ENCODE measurements around the gene PDPN.
"Not testable (repeated sequence)": the region's sequence is repeated elsewhere in the genome, so short reads cannot be mapped to it uniquely, and the experiment has no call there.

The PDPN gene, protein sequence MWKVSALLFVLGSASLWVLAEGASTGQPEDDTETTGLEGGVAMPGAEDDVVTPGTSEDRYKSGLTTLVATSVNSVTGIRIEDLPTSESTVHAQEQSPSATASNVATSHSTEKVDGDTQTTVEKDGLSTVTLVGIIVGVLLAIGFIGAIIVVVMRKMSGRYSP
- 0 to 0.04 (median 0) reads per million in 3 experiments for total RNA-seq

DNA sequence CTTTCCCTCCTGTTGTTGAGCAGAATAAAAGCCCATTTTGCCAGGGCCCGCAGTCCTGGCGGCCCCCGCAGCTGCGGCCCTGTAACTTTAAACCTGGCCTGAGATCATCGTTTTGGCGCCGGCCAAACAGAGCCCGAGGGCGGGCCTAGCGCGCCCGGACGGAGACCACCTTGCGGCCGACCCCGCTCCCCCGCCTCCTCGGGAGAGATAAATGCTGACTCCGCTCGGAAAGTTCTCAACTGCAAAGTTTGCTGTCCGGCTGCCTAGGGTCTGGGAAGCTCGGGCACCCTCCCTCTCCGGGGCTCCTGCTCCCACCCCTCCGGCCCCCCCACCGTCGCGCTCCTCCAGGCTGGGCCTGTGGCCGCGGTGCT, at the start of gene PDPN:
TSS of gene PDPN (plus strand) at position 238 of the 371 bp plus-strand sequence. CDS start 202 bp downstream, outside the sequence.
- DNase-seq: no peak

DNA sequence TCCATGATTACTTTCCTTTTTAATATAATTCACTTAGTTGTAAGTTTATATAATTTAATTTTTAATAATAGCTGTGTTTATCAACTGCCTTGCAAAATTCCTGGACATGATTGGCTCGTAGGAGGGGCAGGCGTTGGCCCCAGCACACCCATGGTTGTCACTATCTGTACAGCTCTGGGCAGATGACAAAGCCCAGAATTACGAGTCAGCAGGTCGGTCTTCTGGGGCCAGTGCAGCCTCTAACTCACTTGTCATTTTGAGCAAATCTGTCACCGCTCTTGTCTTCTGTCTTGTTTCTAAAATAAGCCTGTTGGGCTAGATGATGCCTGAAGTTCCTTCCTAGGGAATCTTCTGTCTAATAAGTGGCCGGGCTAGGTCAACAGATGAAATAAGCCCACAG, 48.4 kb upstream of the PDPN start:
- no peak for DNase-seq

DNA sequence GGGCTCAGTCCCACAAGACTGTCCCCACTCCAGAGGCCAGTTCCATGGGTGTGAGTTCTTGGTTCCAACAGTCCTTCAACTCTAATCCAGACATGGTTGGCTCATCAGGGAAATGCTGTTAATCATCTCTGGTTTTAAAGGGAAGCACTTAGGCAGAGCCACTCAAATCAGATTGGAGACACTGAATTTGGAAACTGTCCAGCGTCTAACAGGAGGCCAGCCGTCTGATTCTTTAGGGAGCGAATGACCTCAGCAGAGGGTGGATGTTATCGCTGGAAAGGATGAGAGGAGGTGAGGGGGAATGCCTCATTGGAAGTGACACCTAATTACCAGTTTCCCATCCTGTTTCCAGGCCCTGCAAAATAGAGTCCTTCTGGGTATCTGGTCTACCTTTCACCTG, 47.1 kb upstream of the PDPN start:
- no peak for DNase-seq

DNA sequence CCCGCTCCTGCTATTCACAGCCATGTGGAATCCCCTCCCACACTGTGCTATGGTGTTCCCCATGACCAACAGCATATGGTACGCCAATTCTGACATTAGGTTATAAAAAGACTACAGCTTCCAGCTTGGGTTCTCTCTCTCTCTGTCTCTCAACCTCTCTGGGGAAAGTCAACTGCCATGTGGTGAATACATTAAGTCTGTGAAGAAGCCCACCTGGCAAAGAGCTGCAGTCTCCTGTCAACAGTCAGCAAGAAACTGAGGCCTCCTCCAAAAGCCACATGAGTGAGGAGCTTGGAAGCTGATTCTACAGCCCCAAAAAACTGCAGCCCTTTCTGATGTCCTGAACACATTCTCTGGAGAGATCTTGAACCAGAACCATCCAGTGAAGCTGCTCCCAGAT, 44.8 kb upstream of the PDPN start:
- no peak for DNase-seq

DNA sequence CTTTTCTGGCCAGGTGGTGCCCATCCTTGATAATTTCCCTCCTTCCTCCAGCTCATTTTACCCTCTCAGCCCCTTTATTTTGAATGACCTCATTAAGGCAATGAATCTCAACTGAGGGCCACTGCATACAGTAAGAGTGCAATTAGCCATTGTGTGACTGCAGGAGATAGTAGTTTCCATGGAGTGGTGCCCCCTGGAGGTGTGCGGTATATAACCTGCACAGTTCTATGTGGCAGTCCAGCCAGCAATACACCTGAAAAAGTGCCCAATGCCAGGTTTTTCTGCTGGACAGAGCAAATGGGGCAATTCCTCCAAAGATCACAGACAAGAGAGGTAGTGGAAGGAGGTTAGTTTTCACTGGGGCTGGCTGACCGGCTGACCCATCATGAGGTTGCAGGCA, 43.9 kb upstream of the PDPN start:
- DNase-seq: no peak

DNA sequence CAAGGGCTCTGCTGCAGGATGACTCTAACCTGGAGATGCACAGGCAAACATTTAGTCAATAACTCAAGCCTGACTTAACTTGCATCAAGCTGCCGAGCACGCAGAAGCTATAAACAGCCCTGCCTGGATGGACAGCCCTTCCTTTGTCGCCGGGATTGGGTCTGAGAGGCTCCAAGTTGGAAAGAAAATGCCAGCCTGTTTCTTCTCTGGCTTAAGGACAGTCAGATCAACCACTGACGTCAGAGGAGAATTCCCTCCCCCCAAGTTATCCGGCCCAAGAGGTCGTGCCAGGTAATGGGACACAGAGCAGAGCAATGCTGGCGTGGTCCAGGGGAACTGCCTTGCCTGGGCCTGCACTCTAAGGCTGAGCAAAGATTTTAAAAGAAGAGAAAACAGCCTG, 42.8 kb upstream of the PDPN start:
- no peak for DNase-seq

DNA sequence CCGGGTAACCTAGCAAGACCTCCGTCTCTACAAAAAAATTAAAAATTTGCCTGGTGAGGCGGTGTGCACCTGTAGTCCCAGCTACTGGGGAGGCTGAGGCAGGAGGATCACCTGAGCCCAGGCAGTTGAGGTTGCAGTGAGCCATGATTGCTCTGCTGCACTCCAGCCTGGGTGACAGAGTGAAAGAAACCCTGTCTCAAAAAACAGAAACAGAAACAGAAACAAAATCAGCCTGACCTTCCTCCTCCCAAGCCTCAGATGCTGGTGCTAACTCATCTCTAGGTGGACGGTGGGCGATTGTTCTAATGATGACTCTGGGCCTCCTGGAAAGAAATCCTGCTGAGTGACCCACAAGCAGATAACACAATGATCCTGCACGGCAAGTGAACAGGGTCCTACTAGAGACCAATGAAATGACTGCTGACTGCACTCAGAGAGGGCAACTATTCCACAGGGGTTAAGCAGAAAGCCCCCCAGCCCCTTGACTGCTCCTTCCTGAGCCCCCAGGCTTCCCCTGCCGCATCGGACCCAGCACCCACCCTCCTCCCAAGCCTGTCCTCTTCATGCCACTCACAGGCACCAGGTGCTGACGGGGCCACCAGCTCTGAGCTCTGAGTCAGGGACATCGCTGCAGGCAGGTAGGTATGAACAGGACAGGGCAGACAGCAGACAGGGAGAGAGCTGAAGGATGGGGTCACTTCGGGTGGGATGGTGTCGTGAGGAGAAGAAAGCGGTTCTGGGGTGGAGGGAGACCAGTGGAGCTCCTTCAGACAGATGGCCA, 42.0 kb upstream of the PDPN start:
- no peak for DNase-seq

DNA sequence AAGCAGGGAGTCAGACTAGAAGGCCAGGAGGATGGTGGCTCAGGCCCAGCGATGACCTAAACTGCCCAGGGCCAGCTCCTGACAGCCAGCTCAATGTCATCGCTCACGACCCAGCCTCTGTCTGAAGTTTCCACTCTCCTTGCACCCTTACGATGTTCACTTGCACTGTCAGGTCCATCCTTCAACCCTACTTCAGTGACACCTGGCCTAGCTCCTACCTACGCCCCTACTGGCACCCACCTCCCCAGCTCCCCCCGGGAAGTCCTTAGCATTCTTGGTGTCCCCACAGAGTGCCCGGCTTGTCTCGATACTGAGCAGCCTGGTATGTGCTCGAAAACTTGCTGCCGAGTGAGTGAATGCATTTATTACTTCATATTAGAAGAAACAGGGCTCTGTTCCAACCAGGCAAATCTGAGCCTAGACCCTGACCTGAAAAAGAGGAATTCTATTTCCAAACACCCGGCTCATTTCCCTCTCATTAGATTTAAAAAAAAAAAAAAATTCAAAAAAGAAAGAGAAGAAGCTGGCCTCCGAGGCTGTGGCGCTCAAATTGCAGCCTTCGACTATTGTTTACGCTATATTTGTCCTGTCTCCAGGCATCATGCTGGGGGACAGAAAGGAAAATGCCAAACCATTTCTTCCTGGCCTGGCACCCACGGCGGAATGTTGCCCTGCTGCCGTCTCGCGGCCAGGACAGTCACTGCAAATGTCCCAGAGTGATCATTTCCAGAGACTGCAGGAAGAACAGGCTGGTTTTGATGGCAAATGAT, 40.0 kb upstream of the PDPN start:
- DNase-seq: no peak

DNA sequence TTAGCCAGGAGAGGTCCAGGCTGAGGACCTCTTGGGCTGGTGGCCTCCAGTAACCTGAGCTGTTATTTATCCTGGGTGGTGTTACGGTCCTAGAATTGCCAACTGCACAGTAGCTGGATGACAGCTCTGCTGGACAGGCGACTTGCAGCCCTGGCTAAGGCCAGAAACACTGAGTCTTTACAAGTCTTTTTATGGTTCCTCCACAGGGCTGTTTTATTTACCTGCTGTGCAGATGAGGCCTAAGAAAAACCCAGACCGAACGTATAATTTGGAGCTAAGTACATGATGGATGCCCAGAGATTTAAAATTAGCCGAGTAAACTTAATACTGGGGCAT, 39.4 kb upstream of the PDPN start:
- no peak for DNase-seq

DNA sequence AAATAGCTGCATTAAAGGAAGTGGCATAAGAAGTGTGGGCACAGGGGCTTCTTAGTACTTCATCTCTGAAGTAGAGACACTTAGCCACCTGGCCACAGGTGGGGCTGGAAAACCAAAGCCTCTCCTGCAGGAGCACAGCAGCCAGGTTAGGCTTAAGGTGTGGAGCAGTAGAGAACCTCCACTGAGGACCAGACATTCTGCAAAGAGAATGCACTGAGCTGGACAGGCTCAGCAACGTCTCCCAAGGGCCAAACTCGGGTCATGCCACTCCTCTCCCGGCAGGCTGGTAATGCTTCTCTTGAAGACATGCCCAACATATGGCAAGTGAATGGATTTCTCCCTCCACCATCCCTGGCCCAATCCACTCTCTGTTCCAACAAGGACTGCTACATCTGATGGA, 36.8 kb upstream of the PDPN start:
- no peak for DNase-seq

DNA sequence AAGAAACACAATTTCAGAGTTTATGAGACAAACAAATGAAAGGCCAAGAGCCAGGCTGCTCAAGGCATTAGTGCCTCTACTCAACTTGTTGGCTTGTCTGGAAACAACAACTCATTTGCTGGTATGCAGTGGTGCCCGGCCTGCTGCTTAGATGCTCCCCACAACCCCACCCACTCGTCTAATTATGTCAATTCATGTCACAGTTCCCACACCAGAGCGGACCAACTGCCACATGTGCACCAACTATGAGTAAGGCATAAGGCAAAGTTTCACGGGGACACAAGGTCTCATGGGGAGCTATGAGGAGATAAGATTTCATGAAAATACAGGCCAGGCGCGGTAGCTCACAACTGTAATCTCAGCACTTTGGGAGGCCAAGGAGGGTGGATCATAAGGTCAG, 35.4 kb upstream of the PDPN start:
- DNase-seq: no peak

DNA sequence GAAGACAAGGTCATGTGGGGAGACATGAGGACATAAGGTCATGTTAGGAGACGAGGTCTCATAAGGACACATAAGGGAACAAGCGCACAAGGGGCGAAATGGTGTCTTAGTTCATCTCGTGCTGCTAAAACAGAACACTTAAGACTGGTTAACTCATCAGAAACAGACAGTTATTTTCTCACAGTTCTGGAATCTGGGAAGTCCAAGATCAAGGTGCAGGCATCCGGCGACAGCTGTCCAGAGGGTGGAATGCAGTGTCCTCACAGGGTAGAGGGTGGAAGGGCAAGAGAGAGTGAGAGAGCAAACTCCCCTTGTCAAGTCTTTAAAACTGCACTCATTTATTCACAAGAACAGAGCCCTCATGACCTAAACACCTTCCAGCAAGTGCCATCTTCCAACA, 34.6 kb upstream of the PDPN start:
- DNase-seq: no peak

DNA sequence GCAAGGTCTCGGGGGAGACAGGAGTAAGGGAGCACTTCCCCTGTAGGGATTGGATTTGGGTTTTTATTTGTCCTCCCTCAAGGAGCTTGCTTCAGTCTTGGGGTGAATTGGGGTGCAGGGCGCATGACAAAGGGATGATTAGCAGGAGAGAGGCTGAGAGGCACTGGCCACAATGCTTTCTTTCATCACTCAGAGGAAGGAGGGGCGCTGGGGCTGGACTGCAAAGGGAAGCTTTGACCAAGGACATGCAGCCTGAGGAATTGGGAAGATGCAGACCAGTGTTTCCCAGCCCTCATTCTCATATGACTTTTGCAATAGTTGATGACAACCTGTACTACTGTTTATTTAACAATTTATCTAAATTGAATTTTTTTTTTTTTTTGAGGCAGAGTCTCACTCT, 34.1 kb upstream of the PDPN start:
- no peak for DNase-seq

DNA sequence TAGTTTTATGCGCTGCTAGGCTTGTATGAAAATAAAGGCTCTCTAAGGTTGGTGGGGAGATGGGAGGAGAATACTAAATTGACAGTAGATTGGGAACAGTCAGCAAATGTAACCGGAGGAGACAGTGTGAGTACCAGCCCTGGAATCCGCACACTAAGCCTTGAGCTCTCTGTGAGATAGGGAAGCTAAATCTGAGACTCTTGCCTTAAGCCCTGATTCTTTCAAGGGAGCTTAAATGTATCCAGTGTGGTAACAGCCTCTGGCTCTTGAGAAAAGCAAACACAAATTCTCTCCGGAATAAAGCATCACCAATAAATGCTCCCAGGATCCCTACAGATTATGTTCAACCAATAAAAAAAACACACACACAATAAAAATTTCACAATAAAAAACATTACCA, 33.0 kb upstream of the PDPN start:
- no peak for DNase-seq

DNA sequence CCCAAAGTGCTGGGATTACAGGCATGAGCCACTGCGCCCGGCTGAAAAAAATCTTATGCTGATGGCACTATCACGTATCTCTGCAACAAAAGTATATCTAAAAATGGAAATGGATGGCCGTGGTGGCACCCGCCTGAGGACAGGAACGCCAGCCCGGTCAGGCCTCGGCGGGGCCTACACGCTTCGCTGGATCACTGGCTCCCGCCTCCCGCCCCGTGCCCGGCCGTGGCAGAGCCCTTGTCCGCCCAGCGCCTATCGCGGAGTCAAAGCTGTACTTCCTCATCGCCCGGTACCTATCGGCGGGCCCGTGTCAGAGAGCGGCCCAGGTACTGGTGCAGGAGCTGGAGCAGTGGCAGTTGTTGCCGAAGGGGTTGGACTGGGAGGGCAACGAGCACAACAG, 28.8 kb upstream of the PDPN start:
- no peak for DNase-seq

DNA sequence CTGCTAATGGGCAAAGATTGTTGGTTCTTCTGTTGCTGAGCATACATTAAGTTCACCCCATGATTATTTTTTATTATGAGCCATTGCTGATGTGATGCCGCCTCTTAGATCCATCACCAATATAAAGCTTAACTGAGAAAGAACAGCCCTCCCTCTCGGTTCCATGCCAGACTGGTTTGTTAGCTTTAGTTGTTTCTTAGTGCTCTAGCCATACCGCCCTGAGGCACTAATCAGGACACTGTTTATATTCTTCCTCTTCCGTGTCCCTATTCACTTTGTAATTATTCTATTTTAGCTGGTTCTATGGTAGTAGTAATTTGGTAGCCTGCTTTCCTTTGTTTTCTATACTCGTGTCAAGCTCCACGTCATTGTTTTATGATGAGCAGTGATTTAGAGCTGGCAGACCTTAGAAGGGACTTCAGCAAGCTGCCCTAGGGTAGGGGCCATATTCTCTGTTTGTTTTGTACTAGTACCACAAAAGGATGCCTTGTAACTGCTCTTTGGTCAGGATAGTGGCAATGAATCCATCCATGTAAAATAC, 27.3 kb upstream of the PDPN start:
- DNase-seq: no peak

DNA sequence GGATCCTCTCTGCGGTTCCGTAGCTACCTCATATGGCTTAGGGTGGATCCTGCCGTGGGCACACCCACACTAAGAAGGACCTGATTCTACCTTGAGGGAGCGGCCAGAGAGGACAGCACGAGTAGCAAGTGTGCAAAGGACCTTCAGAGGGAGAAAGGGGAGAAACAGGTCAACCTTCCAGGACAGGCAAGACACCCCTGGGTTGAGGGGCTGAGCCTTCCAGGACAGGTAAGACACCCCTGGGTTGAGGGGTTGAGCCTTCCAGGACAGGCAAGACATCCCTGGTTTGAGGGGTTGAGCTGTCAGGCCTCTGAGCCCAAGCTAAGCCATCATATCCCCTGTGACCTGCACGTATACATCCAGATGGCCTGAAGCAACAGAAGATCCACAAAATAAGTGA, 23.1 kb upstream of the PDPN start:
- no peak for DNase-seq

DNA sequence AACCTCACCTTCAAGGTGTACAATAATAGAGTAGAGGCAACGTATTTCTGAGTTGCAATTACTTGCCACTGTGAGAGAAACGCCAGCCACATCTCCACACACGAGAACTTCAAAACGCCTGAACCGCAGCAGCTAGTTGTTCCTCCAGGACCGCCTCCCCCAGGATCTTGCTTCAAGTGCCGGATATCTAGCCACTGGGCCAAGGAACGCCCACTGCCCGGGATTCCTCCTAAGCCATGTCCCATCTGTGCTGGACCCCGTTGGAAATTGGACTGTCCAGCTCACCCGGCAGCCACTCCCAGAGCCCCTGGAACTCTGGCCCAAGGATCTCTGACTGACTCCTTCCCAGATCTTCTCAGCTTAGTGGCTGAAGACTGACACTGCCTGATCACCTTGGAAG, 20.7 kb upstream of the PDPN start:
- not testable (repeated sequence) for DNase-seq

DNA sequence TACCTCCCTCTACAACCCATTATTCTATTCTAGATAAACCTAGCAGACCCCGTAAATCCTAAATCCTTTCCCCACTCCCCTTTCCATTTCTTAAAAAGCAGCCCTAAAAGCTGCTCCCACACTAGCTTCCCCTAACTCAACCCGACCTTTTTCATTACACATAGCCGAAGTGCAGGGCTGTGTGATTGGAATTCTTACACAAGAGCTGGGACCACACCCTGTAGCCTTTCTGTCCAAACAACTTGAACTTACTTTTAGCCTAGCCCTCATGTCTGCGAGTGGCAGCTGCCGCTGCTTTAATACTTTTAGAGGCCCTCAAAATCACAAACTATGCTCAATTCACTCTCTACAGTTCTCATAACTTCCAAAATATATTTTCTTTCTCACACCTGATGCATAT, 19.6 kb upstream of the PDPN start:
- no peak for DNase-seq

DNA sequence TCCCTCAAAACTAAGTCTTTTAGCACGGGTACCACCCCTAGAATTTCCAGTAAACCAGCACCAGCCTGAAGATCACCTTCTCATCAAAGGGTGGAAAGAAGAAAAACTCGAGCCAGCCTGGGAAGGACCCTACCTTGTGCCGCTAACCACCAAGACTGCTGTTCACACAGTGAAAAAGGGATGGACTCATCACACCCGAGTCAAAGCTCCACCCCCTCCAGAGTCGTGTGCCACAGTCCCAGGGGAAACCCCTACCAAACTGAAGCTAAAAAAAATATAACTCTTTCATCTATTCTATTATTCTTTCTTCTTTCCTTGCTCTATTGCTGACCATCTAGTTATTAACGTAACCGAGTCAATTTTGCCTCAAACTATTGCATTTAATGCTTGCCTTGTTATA, 13.2 kb upstream of the PDPN start:
- not testable (repeated sequence) for DNase-seq

DNA sequence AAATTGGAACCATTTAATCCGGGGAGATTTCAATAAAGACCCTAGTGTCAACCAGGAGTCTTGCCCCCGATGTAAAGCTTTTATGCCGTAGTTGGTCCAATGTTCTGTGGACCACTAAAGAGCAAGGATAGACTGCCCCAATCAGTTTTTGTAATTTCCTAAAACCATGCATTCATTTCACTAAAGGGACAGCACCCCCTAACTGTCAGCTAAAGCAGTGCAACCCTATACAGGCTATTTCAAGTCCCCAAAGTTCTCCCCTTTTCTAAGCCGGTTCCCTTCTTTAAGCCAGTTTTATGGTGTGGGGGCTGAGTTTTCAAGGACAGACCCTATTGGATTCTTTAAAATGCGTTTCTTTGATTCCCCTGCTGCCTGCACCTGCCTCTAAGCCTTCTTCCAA, 12.7 kb upstream of the PDPN start:
- DNase-seq: no peak

DNA sequence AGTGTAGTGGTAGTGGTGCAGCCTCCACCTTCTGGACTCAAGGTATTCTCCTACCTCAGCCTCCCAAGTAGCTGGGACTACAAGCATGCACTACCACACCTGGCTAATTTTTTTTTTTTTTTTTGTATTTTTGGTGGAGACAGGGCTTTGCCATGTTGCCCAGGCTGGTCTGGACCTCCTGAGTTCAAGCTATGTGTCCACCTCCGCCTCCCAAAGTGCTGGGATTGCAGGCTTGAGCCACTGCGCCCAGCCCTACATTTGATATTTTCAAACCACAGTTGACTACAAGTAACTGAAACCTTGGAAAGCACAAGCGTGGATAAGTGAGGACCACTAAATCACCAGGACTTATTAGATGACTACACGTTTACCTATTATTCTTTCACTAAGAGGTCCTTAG, 10.0 kb upstream of the PDPN start:
- no peak for DNase-seq

DNA sequence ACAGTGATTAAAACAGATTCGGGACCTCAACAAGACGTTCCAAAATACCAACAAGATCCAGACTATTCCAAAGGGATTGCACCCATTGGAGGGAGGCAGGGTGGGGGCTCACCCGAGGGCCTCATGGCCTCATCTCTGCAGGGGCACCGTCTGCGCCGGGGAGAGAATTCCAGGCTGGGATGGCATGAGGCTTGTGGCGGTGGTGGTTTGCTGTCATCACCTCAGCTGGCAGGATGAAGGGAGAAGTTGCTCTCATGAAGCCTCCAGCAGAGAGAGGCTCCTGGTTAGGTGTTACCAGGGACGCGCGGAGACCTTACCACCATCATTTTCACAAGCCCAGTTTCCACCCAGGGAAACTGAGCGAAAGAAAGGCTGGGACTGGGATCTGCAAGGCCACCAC, 6.7 kb upstream of the PDPN start:
- no peak for DNase-seq

DNA sequence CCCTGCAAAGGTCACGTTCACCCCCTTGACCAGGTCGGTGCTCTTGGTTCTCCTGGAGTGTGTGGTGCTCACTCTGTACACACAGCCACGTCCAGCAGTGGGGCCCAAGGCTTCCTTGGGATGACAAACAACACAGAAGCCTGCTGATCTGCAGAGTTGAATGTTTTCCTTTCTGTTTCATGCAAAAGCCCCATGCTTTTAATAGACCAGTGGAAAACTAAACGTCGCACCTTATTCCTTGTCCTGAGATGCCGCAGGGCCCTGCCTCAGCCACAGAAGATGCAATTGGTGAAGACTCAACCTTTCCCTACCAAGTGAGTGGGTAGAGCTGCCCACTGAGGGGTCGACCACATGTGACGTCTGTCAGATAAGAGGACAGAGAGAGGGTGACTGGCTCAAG, 5.8 kb upstream of the PDPN start:
- no peak for DNase-seq

Measured in central memory CD4-positive, alpha-beta T cell (primary cell).